Large intestine (tissue), 3 donors: ENCODE data around the gene VEZT. TPM values are rescaled to one million over a fixed set of nuclear protein-coding genes. Genes with fewer than 3 reads are reported as not detected.

ENCODE experiments used
- DNase-seq, 2 donors: peaks; one replicate each; pipeline versions ENCODE4 v3.0.0 to v3.0.0-alpha.2; 2013
- H3K27ac ChIP-seq: one replicate; pipeline ENCODE4 v1.5.1; 2013; ENCODE audit warnings: low read length
- H3K27me3 ChIP-seq: 2 replicates; pipeline ENCODE4 v1.6.1; 2013; ENCODE audit warnings: low read length; ENCODE audit not compliant: control insufficient read depth, insufficient read depth
- H3K36me3 ChIP-seq: 2 replicates; pipeline ENCODE4 v1.6.1; 2013; ENCODE audit warnings: low read length; ENCODE audit not compliant: control insufficient read depth, insufficient read depth
- H3K4me1 ChIP-seq: one replicate; pipeline ENCODE4 v1.6.1; 2013; ENCODE audit warnings: low read length; ENCODE audit not compliant: control insufficient read depth, insufficient read depth
- H3K4me3 ChIP-seq: one replicate; pipeline ENCODE4 v1.5.1; 2013; ENCODE audit warnings: low read length
- H3K9me3 ChIP-seq: one replicate; pipeline ENCODE4 v1.6.1; 2013; ENCODE audit warnings: mild to moderate bottlenecking, low read depth, low read length, moderate library complexity; ENCODE audit not compliant: control insufficient read depth
- WGBS: methylation state at CpG from one replicate; pipeline ENCODE4 v1.1.5; 2013; ENCODE audit warnings: low lambda C conversion rate; ENCODE audit not compliant: insufficient coverage; 5-methylcytosine and 5-hydroxymethylcytosine counted together
- polyA plus RNA-seq: library from polyadenylated mRNA; unstranded; fragments of 120-200 nt; gene quantifications from one replicate; pipeline ENCODE4 v1.2.1, GENCODE V29; 2013

The VEZT gene
- polyA plus RNA-seq, 1 donor = 61.2 TPM

DNA sequence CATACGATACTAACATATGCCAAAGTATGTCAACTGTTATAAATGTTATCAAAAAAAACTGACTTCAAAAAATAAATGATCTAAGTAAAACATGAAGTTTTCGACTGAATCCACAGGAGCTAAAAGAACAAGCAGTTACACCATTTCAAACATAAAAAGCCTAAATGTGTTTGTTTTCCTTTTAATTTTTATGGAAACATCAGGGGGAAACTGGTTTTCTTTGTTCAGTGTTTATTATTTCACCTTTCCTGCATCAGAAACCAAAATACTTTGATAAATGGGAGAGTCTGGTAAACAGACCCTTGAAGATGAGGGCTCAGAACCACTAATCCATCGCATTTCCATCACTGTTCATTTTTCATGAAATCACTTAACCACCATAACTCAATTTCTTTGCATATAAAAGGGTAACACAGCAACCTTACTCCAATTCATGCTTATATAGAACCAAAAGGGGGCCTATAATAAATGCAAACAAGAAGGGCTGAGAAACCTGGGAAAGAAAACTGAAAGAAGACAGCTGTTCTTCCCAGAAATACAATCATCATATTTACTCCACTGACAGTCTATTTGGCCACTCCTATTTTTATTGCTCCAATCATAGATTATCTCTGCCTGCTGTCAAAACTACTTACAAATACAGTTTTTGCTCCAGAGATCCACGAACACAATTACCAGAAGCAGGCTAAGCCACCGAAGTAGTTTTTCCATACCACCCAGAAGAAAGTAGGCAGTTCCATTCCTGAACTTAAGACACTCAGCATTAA lies 17.3 kb upstream of the VEZT start:
- H3K4me1 ChIP-seq = peaks cover 50% of the 10 kb centered on the region
- H3K4me3 ChIP-seq = no peak overlapping the region
- no peaks in the 10 kb centered on the region for H3K36me3 ChIP-seq
- DNase-seq = peak; percentile 54 to 82
- no peaks in the 10 kb centered on the region for H3K27me3 ChIP-seq
- no peaks in the 10 kb centered on the region for H3K9me3 ChIP-seq
- 90% methylated on average over 2 of the region's 5 CpGs for WGBS
- peak overlapping the region; percentile 89 for H3K27ac ChIP-seq

DNA sequence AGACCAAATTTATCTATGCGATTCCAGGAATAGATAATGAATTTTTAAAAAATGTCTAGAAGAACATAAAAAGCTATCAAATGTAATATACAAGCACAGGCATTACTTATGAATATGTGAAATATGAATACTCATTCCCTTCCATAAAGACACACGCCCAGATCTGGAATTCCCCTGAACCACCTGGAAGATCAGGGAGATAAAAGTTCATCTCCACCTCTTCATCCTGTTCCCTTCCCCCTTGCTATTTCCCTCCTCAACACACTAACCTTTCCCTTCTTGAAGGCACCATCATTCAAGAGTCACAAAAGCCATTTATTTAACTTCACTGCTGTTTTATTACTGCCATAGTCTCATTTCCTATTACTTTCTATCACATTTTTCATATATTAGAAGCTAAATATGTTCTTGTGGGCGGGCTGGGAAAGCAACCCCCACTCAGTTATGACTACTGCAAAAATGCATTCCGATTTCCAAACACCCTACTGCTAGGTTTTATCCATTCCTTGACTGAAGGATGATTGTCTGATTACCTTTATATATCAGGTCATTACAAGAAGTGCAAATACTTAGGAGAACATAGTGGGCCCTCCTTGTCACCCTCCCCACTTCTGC lies 16.4 kb upstream of the VEZT start:
- Histone ChIP-seq H3K4me1 (peaks cover 54% of the 10 kb centered on the region), H3K27me3 (no peaks in the 10 kb centered on the region), H3K4me3 (no peak overlapping the region), H3K36me3 (no peaks in the 10 kb centered on the region), H3K27ac (peak overlapping the region; percentile 89), H3K9me3 (no peaks in the 10 kb centered on the region)
- peak in 1 of 2 donors; percentile 56 for DNase-seq
- 62% methylated on average over 3 of the region's 4 CpGs for WGBS

DNA sequence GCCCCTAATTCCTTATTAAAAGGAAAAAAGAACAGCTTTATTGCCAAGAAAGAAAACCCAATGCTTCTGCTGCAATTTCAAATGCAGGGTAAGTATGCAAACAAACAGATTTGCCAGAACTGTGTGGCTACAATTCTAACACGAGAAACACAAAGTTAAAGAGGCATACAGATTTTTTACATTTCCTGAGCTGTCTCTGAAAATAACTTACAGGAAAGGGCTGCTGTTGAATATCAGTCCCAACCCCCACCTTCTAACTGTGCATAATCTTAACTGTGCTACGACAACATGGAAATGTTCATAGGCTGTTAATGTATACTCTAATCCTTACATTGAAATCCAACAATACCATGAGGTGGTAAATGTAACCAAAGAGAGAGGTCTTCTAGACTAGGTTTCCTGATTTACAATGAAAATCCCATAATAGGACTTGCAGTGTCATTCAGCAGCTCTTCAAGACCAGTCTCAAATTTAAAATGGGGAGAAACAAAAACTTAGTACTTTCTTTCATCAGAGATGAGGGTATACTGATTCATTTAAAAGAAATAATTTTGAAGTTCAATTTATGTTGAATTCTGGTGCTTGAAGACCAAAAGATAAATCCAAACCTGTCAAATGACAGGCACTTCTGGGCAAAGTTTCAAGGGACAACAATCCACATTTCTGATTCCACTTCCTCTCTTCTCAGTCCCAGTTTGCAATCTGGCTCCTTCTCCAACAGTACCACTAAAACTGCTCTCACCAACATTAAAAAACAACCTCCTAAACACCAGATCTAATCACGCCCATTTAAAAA lies 14.7 kb upstream of the VEZT start:
- Histone ChIP-seq H3K9me3 (no peaks in the 10 kb centered on the region), H3K36me3 (no peaks in the 10 kb centered on the region), H3K4me3 (no peak overlapping the region), H3K4me1 (peaks cover 54% of the 10 kb centered on the region), H3K27me3 (no peaks in the 10 kb centered on the region), H3K27ac (peak overlapping the region; percentile 94)
- WGBS = 80% methylated on average over 1 of the region's 3 CpGs
- DNase-seq = peak in 1 of 2 donors; percentile 51

DNA sequence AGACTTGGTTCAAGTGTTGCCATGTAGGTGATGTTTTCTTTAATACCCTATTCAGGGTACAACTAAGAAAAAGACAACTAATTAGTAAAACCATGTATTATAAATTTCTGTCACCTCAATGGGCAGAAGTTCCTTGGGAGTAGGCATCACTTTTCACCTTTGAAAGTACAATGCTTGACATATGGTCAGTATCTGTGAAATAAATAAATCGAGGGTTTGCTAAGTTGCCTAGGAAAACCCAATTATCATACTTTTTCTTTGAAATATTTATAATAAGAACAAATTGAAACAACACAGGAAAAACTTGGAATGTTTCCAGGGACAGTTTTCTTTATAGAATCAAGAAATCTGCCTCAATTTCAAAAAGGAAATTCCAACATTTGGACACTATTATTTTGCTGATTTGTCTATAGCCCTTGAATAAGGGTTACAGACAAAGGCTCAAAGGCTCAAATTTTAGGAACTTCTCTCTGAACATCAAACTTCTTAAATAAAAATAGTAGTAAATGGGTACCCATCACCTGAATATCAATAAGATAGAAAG lies 14.0 kb upstream of the VEZT start:
- DNase-seq = no peak
- Histone ChIP-seq H3K4me1 (peaks cover 54% of the 10 kb centered on the region), H3K4me3 (no peak overlapping the region), H3K9me3 (no peaks in the 10 kb centered on the region), H3K27me3 (no peaks in the 10 kb centered on the region), H3K27ac (peak overlapping the region; percentile 94), H3K36me3 (peaks cover 3% of the 10 kb centered on the region)
- no CpG with 5 or more reads among the region's 1 CpG for WGBS

DNA sequence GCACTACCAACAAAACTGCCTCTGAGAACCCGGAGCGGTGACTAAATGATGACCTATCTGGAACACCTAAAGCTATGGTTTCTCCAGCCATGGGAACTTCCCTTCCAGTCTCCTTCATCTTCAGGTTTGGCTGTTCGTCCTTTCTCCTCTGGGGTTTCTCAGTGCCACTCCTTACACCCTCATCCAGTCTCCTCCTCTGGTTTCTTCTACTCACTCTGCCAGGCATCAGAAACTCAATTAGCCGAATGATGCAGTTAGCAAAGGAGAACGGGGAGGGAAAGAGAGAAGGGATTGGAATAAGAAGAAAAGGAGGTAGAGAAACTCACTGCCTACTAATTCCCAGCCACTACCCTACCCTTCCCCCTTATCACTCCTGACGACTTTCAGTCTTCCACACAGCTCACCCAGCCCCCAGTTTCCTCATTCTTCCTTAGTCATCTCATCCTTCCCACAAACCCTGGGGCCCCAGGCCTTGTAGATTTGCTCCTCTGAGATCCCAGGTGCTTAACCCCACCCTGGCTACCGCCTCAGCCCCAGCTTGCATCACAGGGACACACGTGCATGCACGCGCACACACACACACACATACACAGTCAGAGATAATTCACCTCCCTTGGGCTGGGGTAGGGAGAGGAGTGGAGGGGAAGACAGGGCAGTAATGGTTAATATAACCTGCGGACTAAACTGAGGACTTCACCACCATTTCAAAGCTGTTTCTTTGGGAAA lies 13.3 kb upstream of the VEZT start:
- no peaks in the 10 kb centered on the region for H3K27me3 ChIP-seq
- no CpG with 5 or more reads among the region's 11 CpGs for WGBS

DNA sequence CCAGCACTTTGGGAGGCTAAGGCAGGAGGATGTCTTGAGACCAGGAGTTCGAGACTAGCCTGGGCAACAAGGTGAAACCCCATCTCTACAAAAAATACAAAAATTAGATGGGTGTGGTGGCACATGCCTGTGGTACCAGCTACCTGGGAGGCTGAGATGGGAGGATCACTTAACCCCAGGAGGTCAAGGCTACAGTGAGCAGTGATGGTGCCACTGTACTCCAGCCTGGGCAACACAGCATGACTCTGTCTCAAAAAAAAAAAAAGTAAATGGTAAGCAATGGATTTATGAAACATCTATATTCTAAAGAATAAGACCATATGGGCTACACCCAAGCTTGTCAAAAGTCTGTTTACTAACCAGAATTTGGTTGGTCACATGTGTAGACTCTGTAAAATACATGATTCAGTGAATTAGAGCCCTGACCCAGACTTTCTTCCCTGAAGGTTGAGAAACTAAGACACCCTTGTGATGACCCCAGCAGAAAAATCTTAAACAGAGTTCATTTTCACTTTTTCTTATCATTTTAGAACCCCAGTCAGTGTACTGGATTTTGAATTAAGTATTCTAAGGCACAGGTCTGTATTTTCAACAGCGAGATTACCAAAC lies 12.5 kb upstream of the VEZT start:
- Histone ChIP-seq H3K4me1 (peaks cover 43% of the 10 kb centered on the region), H3K27me3 (no peaks in the 10 kb centered on the region), H3K9me3 (no peaks in the 10 kb centered on the region), H3K36me3 (peaks cover 4% of the 10 kb centered on the region), H3K4me3 (no peak overlapping the region), H3K27ac (peak overlapping the region; percentile 83)
- DNase-seq = no peak
- no CpG with 5 or more reads among the region's 2 CpGs for WGBS

More for the DNA sequence above, 13.3 kb upstream of the VEZT start:
- H3K4me1 ChIP-seq = peaks cover 50% of the 10 kb centered on the region
- H3K9me3 ChIP-seq = no peaks in the 10 kb centered on the region
- peak overlapping the region; percentile 21 for H3K4me3 ChIP-seq
- H3K27ac ChIP-seq = peak overlapping the region; percentile 94
- peak; percentile 98 to 99 for DNase-seq
- peaks cover 4% of the 10 kb centered on the region for H3K36me3 ChIP-seq

DNA sequence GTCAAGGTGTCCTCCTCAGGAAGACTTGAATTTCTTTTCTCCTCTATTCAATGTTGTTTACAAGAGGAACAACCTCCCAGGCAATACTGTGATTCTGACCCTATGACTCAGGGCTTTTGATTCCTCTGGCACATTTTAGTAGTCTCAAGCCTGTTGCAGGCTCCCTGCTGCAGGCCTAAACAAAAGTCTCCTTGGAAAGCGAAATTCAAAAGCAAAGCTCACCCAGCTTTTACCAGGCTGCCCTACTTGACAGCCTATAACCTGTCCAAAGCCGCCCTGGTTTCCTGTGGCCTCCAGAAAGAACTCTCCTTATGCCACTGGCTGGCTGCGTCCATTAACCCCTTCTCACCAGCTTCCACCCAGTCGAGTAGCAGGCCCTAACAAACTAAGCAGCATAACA lies 11.9 kb upstream of the VEZT start:
- Histone ChIP-seq H3K4me3 (no peak overlapping the region), H3K27ac (peak overlapping the region; percentile 83), H3K36me3 (peaks cover 4% of the 10 kb centered on the region), H3K9me3 (no peaks in the 10 kb centered on the region), H3K4me1 (peaks cover 39% of the 10 kb centered on the region), H3K27me3 (no peaks in the 10 kb centered on the region)
- no peak for DNase-seq
- no CpG with 5 or more reads among the region's 4 CpGs for WGBS

DNA sequence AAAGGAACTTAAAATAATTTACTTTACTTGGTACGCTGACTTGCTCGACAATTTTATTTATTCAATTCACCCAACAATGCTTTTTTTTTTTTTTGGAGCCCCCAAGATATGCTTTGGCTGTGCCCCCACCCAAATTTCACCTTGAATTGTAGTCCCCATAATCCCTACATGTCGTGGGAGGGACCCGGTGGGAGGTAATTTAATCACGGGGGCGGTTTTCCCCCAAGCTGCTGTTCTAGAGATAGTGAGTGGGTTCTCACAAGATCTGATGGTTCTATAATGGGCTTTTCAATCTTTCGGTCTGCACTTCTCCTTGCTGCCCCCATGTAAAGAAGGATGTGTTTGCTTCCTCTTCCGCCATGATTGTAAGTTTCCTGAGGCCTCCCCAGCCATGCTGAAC lies 10.7 kb upstream of the VEZT start:
- no peak for DNase-seq
- no peaks in the 10 kb centered on the region for H3K27me3 ChIP-seq
- no peaks in the 10 kb centered on the region for H3K9me3 ChIP-seq
- H3K4me1 ChIP-seq = peaks cover 31% of the 10 kb centered on the region
- WGBS = 100% methylated on average over 2 of the region's 8 CpGs
- H3K36me3 ChIP-seq = peaks cover 4% of the 10 kb centered on the region
- no peak overlapping the region for H3K4me3 ChIP-seq
- H3K27ac ChIP-seq = no peak overlapping the region

DNA sequence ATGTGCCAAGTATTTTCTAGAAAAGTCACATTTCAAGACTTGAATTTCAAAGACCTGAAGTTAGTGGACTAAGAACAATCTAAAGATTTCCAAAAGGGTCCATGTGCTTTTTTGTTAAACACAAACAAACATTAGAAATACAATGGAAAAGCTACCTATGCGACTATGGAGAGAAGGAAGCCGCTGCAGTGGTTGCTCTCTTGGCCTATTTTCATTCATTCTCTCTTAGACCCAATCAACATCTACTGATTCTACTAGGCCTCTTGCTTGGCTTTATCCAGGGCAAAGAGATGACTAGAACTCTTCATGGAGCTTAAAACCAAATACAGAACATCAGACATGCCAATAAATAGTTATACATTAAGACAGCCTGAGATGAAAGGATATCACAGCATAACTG lies 10.2 kb upstream of the VEZT start:
- DNase-seq = no peak
- Histone ChIP-seq H3K9me3 (no peaks in the 10 kb centered on the region), H3K27me3 (no peaks in the 10 kb centered on the region), H3K36me3 (peaks cover 4% of the 10 kb centered on the region), H3K4me3 (no peak overlapping the region), H3K27ac (no peak overlapping the region), H3K4me1 (peaks cover 28% of the 10 kb centered on the region)
- 100% methylated on average over 1 of the region's 2 CpGs for WGBS
